ENCODE measurements around the gene OLR1. TPM values are rescaled to one million over a fixed set of nuclear protein-coding genes. Genes with fewer than 3 reads are reported as not detected.

Gene OLR1
- total RNA-seq, 1 experiment from 2014 or later: 0.12 TPM

DNA sequence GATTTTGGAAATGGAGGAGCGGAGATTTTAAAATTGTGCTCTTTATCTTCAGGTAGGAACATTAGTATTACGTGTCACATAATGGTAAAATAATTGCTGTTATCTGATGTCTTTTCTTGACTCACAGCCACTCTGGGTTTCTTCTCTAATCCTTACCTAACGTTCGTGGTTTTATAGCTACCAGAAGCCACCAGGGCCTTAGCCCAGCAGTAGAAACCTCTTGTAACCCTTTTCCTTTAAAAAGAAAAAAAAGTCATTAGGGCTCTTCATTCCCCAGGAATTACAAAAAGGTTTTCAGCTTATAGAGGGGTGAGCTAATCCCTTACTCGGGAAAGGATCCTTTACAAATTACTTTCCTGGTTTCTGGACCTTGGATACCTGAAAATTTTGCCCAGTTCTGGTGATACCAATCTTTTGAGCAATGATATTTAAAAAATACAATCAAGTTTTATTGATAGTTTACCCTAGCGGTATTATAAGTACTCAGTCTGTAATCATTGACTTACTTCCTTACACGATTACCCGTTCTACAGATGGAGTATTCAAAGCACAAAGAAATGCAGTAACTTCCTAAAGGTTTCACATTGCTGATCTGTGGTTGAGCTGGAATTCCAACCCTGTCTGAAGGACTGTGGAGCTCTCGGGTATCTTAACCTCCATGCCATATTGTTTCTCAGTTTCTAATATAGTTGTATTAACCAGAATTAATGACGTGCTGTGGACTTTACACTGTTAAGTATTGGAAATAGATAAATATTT lies 42.4 kb upstream of the OLR1 start:
- H3K9ac ChIP-seq (ENCODE audit: low read length): peak overlapping the region; percentile 93
- no peaks in the 10 kb centered on the region for H4K20me1 ChIP-seq (ENCODE audit: insufficient read depth)
- intact Hi-C loops (cut with micrococcal nuclease): no loop called here
- peaks cover 0 to 4% of the 10 kb centered on the region in 2 experiments; a peak in 1 of 4 replicates for H3K36me3 ChIP-seq (ENCODE audit: control insufficient read depth in 1 of 2, insufficient read depth in 2 of 2, low read length in 2 of 2)
- ChIA-PET CTCF (interaction anchor here (0.9 kb wide), 1 partner anchor 461 kb away, joined by 3 read pairs; no protein-coding TSS in a partner anchor), POLR2A (no interaction called here), RAD21 (ENCODE audit: low non-redundant PET in 1 of 2, low total read pairs in 2 of 2, uncharacterized antibody in 2 of 2, unreplicated experiment in 2 of 2) (no interaction called here)
- no TSS peak for BruUV-seq (replicated peaks)
- H3K9me2 ChIP-seq (ENCODE audit: insufficient read depth): no peaks in the 10 kb centered on the region
- H3K4me2 ChIP-seq (ENCODE audit: low read length): peak overlapping the region; percentile 81
- DNase-seq (ENCODE audit: low read depth, low spot score) (no peak), ATAC-seq (no peak)
- peak overlapping the region; percentile 79; the same call in 1 of the 2 replicates for H3K27ac ChIP-seq (ENCODE audit: low read depth, low read length)
- H3K9me3 ChIP-seq (ENCODE audit: control insufficient read depth in 1 of 2, insufficient read depth in 1 of 2, low read depth in 1 of 2, low read length in 2 of 2): no peaks in the 10 kb centered on the region
- peak overlapping the region; percentile 84 to 89 for H3K4me3 ChIP-seq (replicated peaks in 1 of 2; ENCODE audit: low read depth in 1 of 2, low read length in 2 of 2)
- peaks cover 22 to 44% of the 10 kb centered on the region in 2 experiments; a peak in 3 of 4 replicates for H3K4me1 ChIP-seq (ENCODE audit: control insufficient read depth in 1 of 2, insufficient read depth in 2 of 2, low read length in 2 of 2)
- H3K79me2 ChIP-seq (ENCODE audit: insufficient read depth, low read length): peaks cover 15% of the 10 kb centered on the region
- H3K27me3 ChIP-seq (ENCODE audit: insufficient read depth, low read length): no peaks in the 10 kb centered on the region
- no peak for TF ChIP-seq ZNF274 (IDR thresholded peaks at IDR 0.05; ENCODE audit: low read depth, low read length)
- H2AFZ ChIP-seq (ENCODE audit: low read depth, low read length, poor library complexity, severe bottlenecking): peak overlapping the region; percentile 29

GRCh38 chr12:10213168-10214135 lies 41.5 kb upstream of the OLR1 start:
- H3K27me3 ChIP-seq (ENCODE audit: insufficient read depth, low read length): no peaks in the 10 kb centered on the region
- intact Hi-C loops (cut with micrococcal nuclease): loop anchor here (2.0 kb wide), 1 partner anchor 503 kb away; no protein-coding TSS in a partner anchor
- ChIA-PET RAD21 (ENCODE audit: low non-redundant PET in 1 of 2, low total read pairs in 2 of 2, uncharacterized antibody in 2 of 2, unreplicated experiment in 2 of 2) (no interaction called here), POLR2A (no interaction called here), CTCF (interaction anchor here (0.9 to 1.6 kb wide), 2 partner anchors 60 to 461 kb away, joined by 3 to 7 read pairs; no protein-coding TSS in a partner anchor)
- no peak for TF ChIP-seq SRF (IDR thresholded peaks at IDR 0.05; ENCODE audit: low read depth)
- TF ChIP-seq POLR2AphosphoS5 (IDR thresholded peaks at IDR 0.05; ENCODE audit: low read depth, low read length): peak; percentile 10; the same call in 1 of the 2 replicates
- peak; percentile 47; the same call in 1 of the 2 replicates for TF ChIP-seq CEBPB (IDR thresholded peaks at IDR 0.05; ENCODE audit: low read depth)
- TF ChIP-seq ZFX (IDR thresholded peaks at IDR 0.05): peak; percentile 37; the same call in 1 of the 2 replicates
- TF ChIP-seq, protein P1, sequence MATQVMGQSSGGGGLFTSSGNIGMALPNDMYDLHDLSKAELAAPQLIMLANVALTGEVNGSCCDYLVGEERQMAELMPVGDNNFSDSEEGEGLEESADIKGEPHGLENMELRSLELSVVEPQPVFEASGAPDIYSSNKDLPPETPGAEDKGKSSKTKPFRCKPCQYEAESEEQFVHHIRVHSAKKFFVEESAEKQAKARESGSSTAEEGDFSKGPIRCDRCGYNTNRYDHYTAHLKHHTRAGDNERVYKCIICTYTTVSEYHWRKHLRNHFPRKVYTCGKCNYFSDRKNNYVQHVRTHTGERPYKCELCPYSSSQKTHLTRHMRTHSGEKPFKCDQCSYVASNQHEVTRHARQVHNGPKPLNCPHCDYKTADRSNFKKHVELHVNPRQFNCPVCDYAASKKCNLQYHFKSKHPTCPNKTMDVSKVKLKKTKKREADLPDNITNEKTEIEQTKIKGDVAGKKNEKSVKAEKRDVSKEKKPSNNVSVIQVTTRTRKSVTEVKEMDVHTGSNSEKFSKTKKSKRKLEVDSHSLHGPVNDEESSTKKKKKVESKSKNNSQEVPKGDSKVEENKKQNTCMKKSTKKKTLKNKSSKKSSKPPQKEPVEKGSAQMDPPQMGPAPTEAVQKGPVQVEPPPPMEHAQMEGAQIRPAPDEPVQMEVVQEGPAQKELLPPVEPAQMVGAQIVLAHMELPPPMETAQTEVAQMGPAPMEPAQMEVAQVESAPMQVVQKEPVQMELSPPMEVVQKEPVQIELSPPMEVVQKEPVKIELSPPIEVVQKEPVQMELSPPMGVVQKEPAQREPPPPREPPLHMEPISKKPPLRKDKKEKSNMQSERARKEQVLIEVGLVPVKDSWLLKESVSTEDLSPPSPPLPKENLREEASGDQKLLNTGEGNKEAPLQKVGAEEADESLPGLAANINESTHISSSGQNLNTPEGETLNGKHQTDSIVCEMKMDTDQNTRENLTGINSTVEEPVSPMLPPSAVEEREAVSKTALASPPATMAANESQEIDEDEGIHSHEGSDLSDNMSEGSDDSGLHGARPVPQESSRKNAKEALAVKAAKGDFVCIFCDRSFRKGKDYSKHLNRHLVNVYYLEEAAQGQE (IDR thresholded peaks at IDR 0.05; ENCODE audit: low read depth): no peak
- no peak for TF ChIP-seq TCF7L2 (IDR thresholded peaks at IDR 0.05; ENCODE audit: borderline replicate concordance, extremely low read depth, insufficient read depth, insufficient read length)
- TF ChIP-seq EGR1 (IDR thresholded peaks at IDR 0.05; ENCODE audit: low read depth): peak; percentile 57; the same call in 1 of the 2 replicates
- no peak for TF ChIP-seq POLR2A (IDR thresholded peaks at IDR 0.05; ENCODE audit: borderline replicate concordance, extremely low read depth, insufficient read depth, insufficient read length)
- TF ChIP-seq MAX (IDR thresholded peaks at IDR 0.05): 0 out of 2 replicates have a peak, but pooled peaks have one; percentile 43
- no peak for TF ChIP-seq ZNF274 (IDR thresholded peaks at IDR 0.05; ENCODE audit: low read depth, low read length)
- peak; percentile 37 for ATAC-seq
- peaks cover 0 to 4% of the 10 kb centered on the region in 2 experiments; a peak in 1 of 4 replicates for H3K36me3 ChIP-seq (ENCODE audit: control insufficient read depth in 1 of 2, insufficient read depth in 2 of 2, low read length in 2 of 2)
- H3K27ac ChIP-seq (ENCODE audit: low read depth, low read length): peak overlapping the region; percentile 79
- peak overlapping the region; percentile 93 for H3K9ac ChIP-seq (ENCODE audit: low read length)
- H3K4me2 ChIP-seq (ENCODE audit: low read length): peak overlapping the region; percentile 81
- H3K79me2 ChIP-seq (ENCODE audit: insufficient read depth, low read length): peaks cover 15% of the 10 kb centered on the region
- no peaks in the 10 kb centered on the region for H3K9me3 ChIP-seq (ENCODE audit: control insufficient read depth in 1 of 2, insufficient read depth in 1 of 2, low read depth in 1 of 2, low read length in 2 of 2)
- H2AFZ ChIP-seq (ENCODE audit: low read depth, low read length, poor library complexity, severe bottlenecking): peak overlapping the region; percentile 29
- no peaks in the 10 kb centered on the region for H4K20me1 ChIP-seq (ENCODE audit: insufficient read depth)
- peaks cover 22 to 44% of the 10 kb centered on the region in 2 experiments; a peak in 3 of 4 replicates for H3K4me1 ChIP-seq (ENCODE audit: control insufficient read depth in 1 of 2, insufficient read depth in 2 of 2, low read length in 2 of 2)
- TSS peak; percentile 53 for BruUV-seq (replicated peaks)
- peak overlapping the region; percentile 84 to 89 for H3K4me3 ChIP-seq (replicated peaks in 1 of 2; ENCODE audit: low read depth in 1 of 2, low read length in 2 of 2)
- DNase-seq (ENCODE audit: low read depth, low spot score): peak; percentile 48
- no peaks in the 10 kb centered on the region for H3K9me2 ChIP-seq (ENCODE audit: insufficient read depth)

Data from HCT116 (cell line).